HG03460 (cell line): ENCODE measurements around the gene INAFM1.
"Not testable (repeated sequence)": the region's sequence is repeated elsewhere in the genome, so short reads cannot be mapped to it uniquely, and the experiment has no call there.

Experiments
- ATAC-seq: cut with Tn5 transposase; IDR thresholded peaks from one replicate; pipeline ENCODE4 v1.9.1; 2021; ENCODE audit not compliant: unreplicated experiment

Gene INAFM1

DNA sequence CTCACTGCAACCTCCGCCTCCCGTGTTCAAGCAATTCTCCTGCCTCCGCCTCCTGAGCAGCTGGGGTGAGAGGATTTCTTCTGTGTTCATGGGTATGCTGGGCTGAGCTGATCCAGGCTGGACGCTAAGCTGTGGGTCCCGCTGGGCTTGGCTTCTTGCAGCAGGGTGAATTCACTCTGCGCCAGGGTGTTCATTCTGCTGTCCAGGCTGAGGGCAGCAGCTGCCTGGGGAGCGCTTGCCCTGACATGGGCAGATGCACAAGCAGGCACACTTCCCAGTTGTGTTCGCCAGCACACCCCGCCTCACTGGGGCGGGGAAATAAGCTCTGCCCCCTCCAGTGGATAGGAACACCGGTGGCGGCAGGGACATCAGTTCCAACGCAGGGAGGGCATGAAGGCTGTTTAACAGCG lies 7.3 kb upstream of the INAFM1 start:
- ATAC-seq = no peak

GRCh38 chr19:47268028-47268427 lies 6.7 kb upstream of the INAFM1 start:
- ATAC-seq = no peak

DNA sequence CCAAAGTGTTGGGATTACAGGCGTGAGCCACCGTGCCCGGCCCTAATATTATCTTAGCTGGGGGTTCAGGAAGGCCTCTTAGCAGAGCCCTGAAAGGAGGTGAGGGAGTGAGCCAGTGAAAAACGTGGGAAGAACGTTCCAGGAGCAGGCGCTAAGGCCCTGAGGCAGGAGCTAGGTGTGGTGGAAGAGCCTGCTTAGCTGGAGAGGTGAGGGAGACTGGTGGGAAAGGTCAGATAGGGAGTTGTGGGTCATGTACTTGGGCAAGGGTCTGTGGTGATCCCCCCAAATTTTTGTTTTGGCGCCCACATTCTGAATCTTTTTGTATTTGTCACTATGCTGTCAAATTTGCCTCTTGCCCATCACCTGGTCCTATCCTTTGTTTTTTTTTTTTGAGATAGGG lies 5.1 kb upstream of the INAFM1 start:
- ATAC-seq = no peak

- ATAC-seq = no peak
Measured at GRCh38 chr19:47270408-47270807, 4.3 kb upstream of the INAFM1 start.

- ATAC-seq = no peak
Measured at GRCh38 chr19:47271949-47272348, 2.7 kb upstream of the INAFM1 start.

GRCh38 chr19:47272448-47273312 lies 2.0 kb upstream of the INAFM1 start:
- no peak for ATAC-seq

- ATAC-seq = peak; percentile 69
Measured at GRCh38 chr19:47273313-47274070, 1.2 kb upstream of the INAFM1 start.

GRCh38 chr19:47274891-47275761 lies 441 bp downstream of the INAFM1 start:
- peak; percentile 9 for ATAC-seq

DNA sequence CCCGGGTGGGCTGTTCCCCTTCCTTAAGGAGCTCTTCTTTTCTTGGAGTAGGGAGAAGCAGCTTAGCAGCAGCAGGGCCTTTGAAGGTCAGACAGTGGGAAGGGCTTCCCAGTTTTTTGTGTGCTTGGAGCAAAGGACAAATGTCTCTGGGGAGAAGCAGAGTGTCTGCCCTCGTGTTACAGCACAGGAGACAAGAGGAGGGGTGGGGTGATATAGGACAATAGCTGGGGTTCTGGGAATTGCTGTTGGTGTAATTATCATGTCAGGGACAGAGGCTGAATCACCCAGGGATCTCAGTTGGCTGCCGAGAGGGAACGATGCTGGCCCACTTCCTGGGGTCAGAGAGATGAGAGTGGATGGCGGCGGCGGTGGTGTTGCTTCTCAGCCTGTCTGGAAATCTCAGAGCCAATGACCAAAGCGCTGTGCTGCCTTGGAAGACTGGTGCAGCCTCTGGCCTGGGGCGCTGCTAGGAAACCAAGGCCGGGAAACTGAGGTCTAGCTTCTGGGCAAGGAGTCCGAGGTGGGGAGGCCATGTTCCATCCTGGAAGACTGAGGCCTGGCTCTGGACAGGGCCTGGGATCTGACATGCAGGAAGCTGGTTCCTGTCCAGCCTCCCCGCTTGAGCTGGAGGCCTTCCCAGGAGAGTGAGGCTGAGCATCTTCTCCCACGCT lies 1.2 kb downstream of the INAFM1 start:
- no peak for ATAC-seq

DNA sequence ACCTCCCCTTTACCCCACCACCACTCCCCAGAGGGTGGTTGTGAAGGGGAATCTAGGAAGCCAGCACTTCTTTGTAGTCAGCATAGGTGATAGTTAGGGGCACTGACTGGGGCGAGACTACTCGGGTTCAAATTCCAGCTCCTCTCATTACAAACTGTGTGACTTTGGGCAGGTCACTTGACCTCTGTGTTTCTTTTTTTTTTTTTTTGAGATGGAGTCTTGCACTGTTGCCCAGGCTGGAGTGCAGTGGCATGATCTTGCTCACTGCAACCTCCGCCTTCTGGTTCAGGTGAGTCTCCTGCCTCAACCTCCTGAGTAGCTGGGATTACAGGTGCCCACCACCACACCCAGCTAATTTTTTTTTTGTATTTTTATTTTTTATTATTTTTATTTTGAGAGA lies 1.8 kb downstream of the INAFM1 start:
- ATAC-seq = not testable (repeated sequence)

DNA sequence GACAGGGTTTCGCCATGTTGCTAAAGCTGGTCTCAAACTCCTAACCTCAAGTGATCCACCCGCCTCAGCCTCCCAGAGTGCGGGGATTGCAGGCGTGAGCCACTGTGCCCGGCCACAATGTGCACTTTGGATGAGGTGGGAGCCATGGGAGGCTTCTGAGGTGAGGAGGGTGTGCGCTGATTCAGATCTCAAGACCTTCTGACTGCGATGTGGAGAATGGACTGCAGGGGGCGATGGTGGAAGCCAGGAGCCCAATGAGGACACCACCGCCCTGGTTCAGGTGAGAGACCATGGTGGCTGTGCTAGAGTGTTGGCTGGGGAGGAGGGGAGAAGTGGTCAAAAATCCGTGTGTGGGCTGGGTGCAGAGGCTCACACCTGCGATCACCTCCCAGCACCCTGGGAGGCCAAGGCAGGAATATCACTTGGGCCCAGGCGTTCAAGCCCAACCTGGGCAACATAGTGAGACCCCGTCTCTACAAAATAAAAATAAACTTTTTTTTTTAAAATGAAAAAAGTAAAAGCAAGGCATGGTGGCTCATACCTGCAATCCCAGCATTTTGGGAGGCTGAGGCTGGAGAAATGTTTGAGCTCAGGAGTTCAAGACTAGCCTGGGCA lies 5.6 kb downstream of the INAFM1 start:
- no peak for ATAC-seq

GRCh38 chr19:47283405-47284059 lies 8.8 kb downstream of the INAFM1 start:
- no peak for ATAC-seq

- ATAC-seq = no peak
Measured at GRCh38 chr19:47284324-47284899, 9.7 kb downstream of the INAFM1 start.

- ATAC-seq = no peak
Measured at GRCh38 chr19:47296036-47296435, 21.4 kb downstream of the INAFM1 start.

- not testable (repeated sequence) for ATAC-seq
Measured at GRCh38 chr19:47300867-47301266, 26.2 kb downstream of the INAFM1 start.

DNA sequence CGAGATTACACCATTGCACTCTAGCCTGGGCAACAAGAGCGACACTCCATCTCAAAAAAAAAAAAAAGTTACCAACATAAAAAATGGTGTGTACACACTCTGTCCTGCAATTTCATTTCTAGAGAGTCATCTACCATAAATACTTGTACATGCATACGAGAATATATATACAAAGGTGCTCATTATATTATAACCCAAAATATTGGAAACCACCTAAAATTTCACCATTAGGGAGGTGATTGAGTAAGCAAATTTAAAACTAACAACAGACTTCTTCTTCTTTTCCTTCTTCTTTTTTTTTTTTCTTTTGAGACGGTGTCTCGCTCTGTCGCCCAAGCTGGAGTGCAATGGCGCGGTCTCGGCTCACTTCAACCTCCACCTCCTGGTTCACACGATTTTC lies 27.6 kb downstream of the INAFM1 start:
- no peak for ATAC-seq

DNA sequence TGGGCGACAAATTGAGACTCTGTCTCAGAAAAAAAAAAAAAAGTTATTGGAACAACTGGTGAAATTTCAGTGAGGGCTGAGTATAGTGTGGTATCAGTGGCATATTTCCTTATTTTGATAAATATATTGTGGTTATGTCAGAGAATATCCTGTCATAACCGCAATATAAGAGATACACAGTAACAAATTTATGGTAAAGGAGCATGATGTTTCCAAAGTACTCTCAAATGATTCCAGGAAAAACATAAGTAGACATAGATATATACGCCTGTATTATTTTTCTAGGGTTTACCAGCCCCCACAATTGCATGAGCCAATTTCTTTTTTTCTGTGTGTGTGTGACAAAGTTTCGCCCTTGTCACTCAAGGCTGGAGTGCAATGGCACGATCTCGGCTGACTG lies 29.3 kb downstream of the INAFM1 start:
- ATAC-seq = no peak

DNA sequence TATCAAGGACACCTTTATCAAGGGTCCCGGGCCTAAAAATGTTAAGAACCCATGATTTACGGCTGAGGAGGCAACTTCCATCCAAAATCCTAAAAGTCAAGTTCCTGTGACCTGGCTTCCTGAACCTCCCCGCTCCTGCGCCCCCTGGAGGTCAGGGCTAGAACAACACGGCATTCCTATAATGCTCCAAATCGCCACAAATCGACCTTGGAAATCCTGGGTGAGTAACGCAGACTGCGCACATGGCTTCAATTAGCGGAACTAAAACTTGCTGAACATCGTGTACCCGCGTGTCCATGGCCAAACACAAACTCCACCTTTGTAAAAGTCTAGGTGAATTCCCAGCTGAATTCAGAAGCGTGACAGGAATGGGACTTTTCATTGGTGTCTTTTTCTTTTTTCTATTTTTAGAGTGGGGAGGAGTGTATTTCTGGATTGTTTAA lies 30.6 kb downstream of the INAFM1 start:
- ATAC-seq = no peak

DNA sequence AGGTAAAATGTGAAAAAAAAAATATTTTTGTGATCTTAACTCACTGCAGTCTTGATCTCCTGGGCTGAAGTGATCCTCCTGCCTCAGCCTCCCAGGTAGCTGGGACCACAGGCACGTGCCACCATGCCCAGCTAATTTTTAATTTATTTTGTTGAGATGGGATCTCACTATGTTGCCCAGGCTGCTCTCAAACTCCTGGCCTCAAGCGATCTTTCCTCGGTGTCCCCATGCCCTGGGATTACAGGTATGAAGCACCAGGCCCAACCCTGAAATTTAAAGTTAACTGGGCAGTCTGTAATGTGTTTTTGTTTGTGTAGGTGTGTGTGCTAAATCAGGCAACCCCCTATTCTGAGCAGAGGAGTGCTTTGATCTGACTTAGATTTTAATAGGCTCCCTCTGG lies 31.6 kb downstream of the INAFM1 start:
- ATAC-seq = no peak
